Thoracic aorta (tissue), 2 donors: ENCODE measurements around the gene RAB9B. TPM values are rescaled to one million over a fixed set of nuclear protein-coding genes. Genes with fewer than 3 reads are reported as not detected.

Experiments used
- ATAC-seq: fragments of 150-250 bp; one replicate; pipeline ENCODE4 v1.8.0; 2017; ENCODE audit warnings: low read depth; ENCODE audit not compliant: insufficient number of reproducible peaks, low FRiP score
- DNase-seq: peaks from one replicate; pipeline ENCODE4 v3.0.0-alpha.2; 2020; ENCODE audit warnings: low spot score
- H3K27ac ChIP-seq, 2 donors: fragments of 200-600 bp; sonication (generic); 1 replicate in 1 of 2; 2 replicates in 1 of 2; pipeline ENCODE4 v1.5.1; 2016; ENCODE audit warnings: mild to moderate bottlenecking in 2 of 2, moderate library complexity in 2 of 2
- H3K27me3 ChIP-seq: fragments of 200-600 bp; sonication (generic); replicated peaks from 2 replicates; pipeline ENCODE4 v1.6.0; 2016; ENCODE audit warnings: mild to moderate bottlenecking; ENCODE audit not compliant: insufficient read depth
- H3K36me3 ChIP-seq: fragments of 200-600 bp; sonication (generic); one replicate; pipeline ENCODE4 v1.5.1; 2016
- H3K4me1 ChIP-seq, 2 donors: fragments of 200-600 bp; sonication (generic); 1 replicate in 1 of 2; 2 replicates in 1 of 2; pipeline versions ENCODE4 v1.5.1 to v1.6.0; 2016; ENCODE audit warnings: low read depth in 2 of 2, mild to moderate bottlenecking in 1 of 2; ENCODE audit not compliant: control insufficient read depth in 1 of 2
- H3K4me3 ChIP-seq: fragments of 200-600 bp; sonication (generic); 2 replicates; pipeline ENCODE4 v1.5.1; 2016; ENCODE audit warnings: mild to moderate bottlenecking
- H3K9me3 ChIP-seq: fragments of 200-600 bp; sonication (generic); 2 replicates; pipeline ENCODE4 v1.5.1; 2016
- total RNA-seq, 2 donors: library from RNA; depleted of rRNA; stranded (reverse); fragments of >200 nt; gene quantifications; one replicate each; pipeline versions ENCODE4 v1.1.0 to v1.2.3, GENCODE V29; 2016
- TF ChIP-seq, protein P1 (sequence below): fragments of 200-600 bp; sonication (generic); IDR thresholded peaks from one replicate; pipeline ENCODE4 v1.5.1; 2019; ENCODE audit warnings: antibody characterized with exemption

RAB9B gene
- total RNA-seq, 2 donors from 2014 or later, result 6.8 to 7.7 TPM

DNA sequence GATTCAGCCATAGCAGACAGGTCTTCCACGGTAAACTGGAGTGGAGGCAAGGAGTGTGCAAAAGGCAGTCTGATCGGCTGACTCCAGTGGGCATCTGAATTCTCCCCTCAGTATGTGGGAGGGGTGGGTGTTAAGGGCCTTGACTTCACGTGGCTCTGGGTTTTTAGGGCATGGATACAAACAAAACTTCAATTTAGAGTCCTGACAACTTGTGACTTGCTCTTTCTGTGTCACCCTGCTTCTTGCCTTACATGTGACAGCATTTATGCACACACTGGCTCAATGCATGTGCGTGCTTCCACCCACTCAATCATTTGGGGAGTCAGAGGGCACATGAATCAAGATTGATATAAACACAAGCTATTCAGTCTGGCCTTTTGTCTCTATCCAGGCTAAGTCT is 37.9 kb downstream of the RAB9B start:
- H3K27ac ChIP-seq, result no peak overlapping the region

DNA sequence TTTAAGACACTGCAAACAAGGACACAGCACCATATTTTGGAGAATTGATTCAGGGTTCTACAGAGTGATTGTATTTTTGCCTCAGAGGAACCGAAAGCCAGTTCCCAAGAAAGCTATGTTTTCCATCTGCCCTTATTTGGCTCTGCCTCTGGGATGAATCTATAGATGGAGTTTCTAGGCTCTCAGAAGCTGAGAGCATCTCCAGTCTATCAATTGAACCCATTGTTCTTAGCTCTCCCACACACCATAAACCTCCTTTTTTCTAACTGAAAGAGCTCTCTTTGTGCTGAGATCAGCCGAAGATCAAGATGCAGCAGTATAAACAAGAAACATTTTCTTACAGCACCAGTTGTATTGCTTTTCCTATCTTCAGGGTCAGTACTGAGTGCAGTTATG is 38.5 kb downstream of the RAB9B start:
- H3K9me3 ChIP-seq, result no peaks in the 10 kb centered on the region
- DNase-seq (no peak), ATAC-seq (no peak)
- no peaks in the 10 kb centered on the region for H3K36me3 ChIP-seq
- no peaks in the 10 kb centered on the region for H3K27me3 ChIP-seq
- H3K4me3 ChIP-seq, result no peak overlapping the region
- TF ChIP-seq, protein P1, sequence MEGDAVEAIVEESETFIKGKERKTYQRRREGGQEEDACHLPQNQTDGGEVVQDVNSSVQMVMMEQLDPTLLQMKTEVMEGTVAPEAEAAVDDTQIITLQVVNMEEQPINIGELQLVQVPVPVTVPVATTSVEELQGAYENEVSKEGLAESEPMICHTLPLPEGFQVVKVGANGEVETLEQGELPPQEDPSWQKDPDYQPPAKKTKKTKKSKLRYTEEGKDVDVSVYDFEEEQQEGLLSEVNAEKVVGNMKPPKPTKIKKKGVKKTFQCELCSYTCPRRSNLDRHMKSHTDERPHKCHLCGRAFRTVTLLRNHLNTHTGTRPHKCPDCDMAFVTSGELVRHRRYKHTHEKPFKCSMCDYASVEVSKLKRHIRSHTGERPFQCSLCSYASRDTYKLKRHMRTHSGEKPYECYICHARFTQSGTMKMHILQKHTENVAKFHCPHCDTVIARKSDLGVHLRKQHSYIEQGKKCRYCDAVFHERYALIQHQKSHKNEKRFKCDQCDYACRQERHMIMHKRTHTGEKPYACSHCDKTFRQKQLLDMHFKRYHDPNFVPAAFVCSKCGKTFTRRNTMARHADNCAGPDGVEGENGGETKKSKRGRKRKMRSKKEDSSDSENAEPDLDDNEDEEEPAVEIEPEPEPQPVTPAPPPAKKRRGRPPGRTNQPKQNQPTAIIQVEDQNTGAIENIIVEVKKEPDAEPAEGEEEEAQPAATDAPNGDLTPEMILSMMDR, result no peak
- no peak overlapping the region for H3K27ac ChIP-seq
- H3K4me1 ChIP-seq, result no peaks in the 10 kb centered on the region

More for the DNA sequence above, 37.9 kb downstream of the RAB9B start:
- TF ChIP-seq, protein P1, result no peak
- ATAC-seq (no peak), DNase-seq (no peak)
- no peaks in the 10 kb centered on the region for H3K9me3 ChIP-seq
- no peak overlapping the region for H3K4me3 ChIP-seq
- H3K4me1 ChIP-seq, result no peaks in the 10 kb centered on the region
- H3K27me3 ChIP-seq, result no peaks in the 10 kb centered on the region
- H3K36me3 ChIP-seq, result no peaks in the 10 kb centered on the region

DNA sequence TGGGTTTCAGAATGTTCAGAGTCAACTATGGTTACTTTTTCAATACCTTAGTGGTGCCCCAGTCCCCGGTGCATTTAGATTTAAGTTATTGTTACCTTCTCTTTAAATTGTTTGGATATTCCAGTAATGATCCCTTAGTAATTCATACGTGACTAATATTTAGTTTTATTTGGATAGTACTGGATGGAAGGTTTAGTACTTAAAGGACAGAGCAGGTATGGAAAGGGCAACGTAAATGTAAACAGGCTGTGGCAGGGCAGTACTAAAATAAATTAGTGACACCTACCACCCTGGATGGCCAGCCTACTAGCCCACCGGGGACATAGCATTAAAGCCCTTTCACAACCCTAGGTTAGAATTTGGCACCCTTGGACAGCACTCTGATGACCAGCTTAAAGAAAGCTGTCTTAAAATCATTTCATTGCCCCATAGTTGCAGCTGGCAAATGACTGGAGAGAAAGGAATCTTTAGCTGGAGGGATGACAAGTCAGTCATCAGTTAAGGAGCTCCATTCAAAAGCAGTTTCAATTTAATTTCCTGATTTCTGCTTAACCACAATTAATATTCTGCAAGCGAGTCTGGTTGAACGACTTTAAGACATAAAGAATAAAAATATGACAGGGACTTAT is 39.0 kb downstream of the RAB9B start:
- TF ChIP-seq, protein P1, result no peak
- Histone ChIP-seq H3K36me3 (no peaks in the 10 kb centered on the region), H3K27me3 (no peaks in the 10 kb centered on the region), H3K27ac (no peak overlapping the region), H3K4me1 (no peaks in the 10 kb centered on the region), H3K9me3 (no peaks in the 10 kb centered on the region), H3K4me3 (no peak overlapping the region)
- no peak for DNase-seq
- ATAC-seq, result no peak

DNA sequence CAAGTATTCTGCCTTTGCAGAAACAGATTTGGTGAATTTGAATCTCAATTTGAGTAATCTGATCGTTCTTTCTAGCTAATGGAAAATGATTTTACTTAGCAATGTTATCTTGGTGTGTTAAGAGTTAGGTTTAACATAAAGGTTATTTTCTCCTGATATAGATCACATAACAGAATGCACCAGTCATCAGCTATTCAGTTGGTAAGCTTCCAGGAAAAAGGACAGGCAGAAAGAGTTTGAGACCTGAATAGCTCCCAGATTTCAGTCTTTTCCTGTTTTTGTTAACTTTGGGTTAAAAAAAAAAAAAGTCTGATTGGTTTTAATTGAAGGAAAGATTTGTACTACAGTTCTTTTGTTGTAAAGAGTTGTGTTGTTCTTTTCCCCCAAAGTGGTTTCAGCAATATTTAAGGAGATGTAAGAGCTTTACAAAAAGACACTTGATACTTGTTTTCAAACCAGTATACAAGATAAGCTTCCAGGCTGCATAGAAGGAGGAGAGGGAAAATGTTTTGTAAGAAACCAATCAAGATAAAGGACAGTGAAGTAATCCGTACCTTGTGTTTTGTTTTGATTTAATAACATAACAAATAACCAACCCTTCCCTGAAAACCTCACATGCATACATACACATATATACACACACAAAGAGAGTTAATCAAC is 40.1 kb downstream of the RAB9B start:
- ATAC-seq, result no peak
- no peaks in the 10 kb centered on the region for H3K27me3 ChIP-seq
- no peak overlapping the region for H3K4me3 ChIP-seq
- no peak overlapping the region for H3K27ac ChIP-seq
- DNase-seq, result no peak
- TF ChIP-seq, protein P1, result no peak
- no peaks in the 10 kb centered on the region for H3K36me3 ChIP-seq
- no peaks in the 10 kb centered on the region for H3K4me1 ChIP-seq
- H3K9me3 ChIP-seq, result no peaks in the 10 kb centered on the region

DNA sequence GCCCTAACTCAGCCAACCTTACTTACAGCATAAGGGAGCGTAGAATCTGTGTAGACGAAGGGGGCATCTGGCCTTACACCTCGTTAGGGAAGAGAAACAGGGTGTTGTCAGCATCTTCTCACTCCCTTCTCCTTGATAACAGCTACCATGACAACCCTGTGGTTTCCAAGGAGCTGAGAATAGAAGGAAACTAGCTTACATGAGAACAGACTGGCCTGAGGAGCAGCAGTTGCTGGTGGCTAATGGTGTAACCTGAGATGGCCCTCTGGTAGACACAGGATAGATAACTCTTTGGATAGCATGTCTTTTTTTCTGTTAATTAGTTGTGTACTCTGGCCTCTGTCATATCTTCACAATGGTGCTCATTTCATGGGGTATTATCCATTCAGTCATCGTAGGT is 40.8 kb downstream of the RAB9B start:
- no peaks in the 10 kb centered on the region for H3K4me1 ChIP-seq
- H3K27me3 ChIP-seq, result no peaks in the 10 kb centered on the region
- no peak overlapping the region for H3K27ac ChIP-seq
- no peak for ATAC-seq
- TF ChIP-seq, protein P1, result no peak
- no peaks in the 10 kb centered on the region for H3K36me3 ChIP-seq
- no peak for DNase-seq
- H3K4me3 ChIP-seq, result no peak overlapping the region
- H3K9me3 ChIP-seq, result no peaks in the 10 kb centered on the region
